ENCODE measurements around the gene EID2. TPM values are rescaled to one million over a fixed set of nuclear protein-coding genes. Genes with fewer than 3 reads are reported as not detected.

The EID2 gene
- total RNA-seq, 4 donors from 2014 or later: 11.4 to 17.3 (median 14.7) TPM

DNA sequence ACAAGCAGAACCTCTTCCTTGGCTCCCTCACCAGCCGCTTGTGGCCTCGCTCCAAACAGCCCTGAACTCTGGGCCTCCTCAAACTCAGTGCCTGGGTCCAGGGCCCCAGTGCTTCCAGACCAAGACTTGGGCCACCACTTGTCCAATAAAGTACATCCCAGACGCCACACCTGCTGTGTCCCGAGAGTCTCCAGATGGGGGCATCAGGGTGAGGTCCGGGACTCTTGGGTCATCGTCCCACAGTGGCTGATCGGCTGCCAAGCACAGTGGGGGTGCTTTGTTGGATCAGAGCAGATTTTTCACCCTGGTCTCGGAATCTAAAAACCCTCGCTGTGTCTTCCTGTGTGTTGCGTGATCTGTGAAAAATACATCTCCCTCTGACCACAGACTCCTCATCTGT, 50.2 kb downstream of the EID2 start:
- Histone ChIP-seq H3K36me3 (peaks cover 0 to 75% of the 10 kb centered on the region in 2 donors), H3K4me3 (no peak overlapping the region), H3K27me3 (no peaks in the 10 kb centered on the region), H3K27ac (no peak overlapping the region), H3K9me3 (no peaks in the 10 kb centered on the region), H3K4me1 (no peaks in the 10 kb centered on the region)
- 100% methylated on average over 1 to 2 of the region's 10 CpGs for WGBS, 2 donors (ENCODE audit: low coverage in 1 of 2)
- TF ChIP-seq EP300 (IDR thresholded peaks at IDR 0.05): no peak
- TF ChIP-seq POLR2AphosphoS5 (IDR thresholded peaks at IDR 0.05): no peak
- TF ChIP-seq CTCF (IDR thresholded peaks at IDR 0.05): no peak
- no peak for TF ChIP-seq POLR2A (IDR thresholded peaks at IDR 0.05)
- no peak for ATAC-seq

Small RNA genes lying within 50 kb of the gene (small RNA-seq; reads per million reads assigned to genes)
- 0 reads per million in 4 donors for gene RPS29P24

Other genes with a start within 250 kb of the EID2 start
- not detected for gene IFNL1, start 243.8 kb downstream of the EID2 start, total RNA-seq
- 1 to 10 TPM in 2 of 4 donors, under 1 TPM in 2; 0.16 to 1.5 (median 1.1) TPM for gene LRFN1, start 219.3 kb downstream of the EID2 start, total RNA-seq
- gene GMFG, start 204.1 kb downstream of the EID2 start, total RNA-seq: 10 to 100 TPM in 3 of 4 donors, 1 to 10 TPM in 1; 5.2 to 19.5 (median 14.8) TPM
- 100 to 1,000 TPM in 1 of 4 donors, 10 to 100 TPM in 3; 68.2 to 121 (median 92.8) TPM for gene SAMD4B, start 197.7 kb downstream of the EID2 start, total RNA-seq
- 10 to 100 TPM; 32.8 to 48.0 (median 44.0) TPM for gene PAF1, start 149.1 kb downstream of the EID2 start, total RNA-seq
- 10 to 100 TPM; 30.0 to 50.7 (median 36.4) TPM for gene MED29, start 148.8 kb downstream of the EID2 start, total RNA-seq
- gene ZFP36, start 133.3 kb downstream of the EID2 start, total RNA-seq: 100 to 1,000 TPM in 3 of 4 donors, 10 to 100 TPM in 1; 78.6 to 276 (median 158) TPM
- 10 to 100 TPM; 19.5 to 35.3 (median 23.4) TPM for gene PLEKHG2, start 127.5 kb downstream of the EID2 start, total RNA-seq
- 1,000 to 10,000 TPM; 1,023 to 1,769 (median 1,110) TPM for gene RPS16, start 104.2 kb downstream of the EID2 start, total RNA-seq
- 10 to 100 TPM; 71.5 to 99.1 (median 87.0) TPM for gene SUPT5H, start 94.6 kb downstream of the EID2 start, total RNA-seq
- 10 to 100 TPM; 50.8 to 53.5 (median 52.4) TPM for gene TIMM50, start 59.3 kb downstream of the EID2 start, total RNA-seq
- not detected for gene DLL3, start 41.2 kb downstream of the EID2 start, total RNA-seq
- not detected for gene SELENOV, start 25.0 kb downstream of the EID2 start, total RNA-seq
- 1 to 10 TPM; 5.0 to 8.3 (median 6.5) TPM for gene EID2B, start 7.3 kb downstream of the EID2 start, total RNA-seq
- not detected for gene LGALS13, start 62.4 kb upstream of the EID2 start, total RNA-seq
- not detected for gene LGALS16, start 115.8 kb upstream of the EID2 start, total RNA-seq
- gene LGALS14, start 164.3 kb upstream of the EID2 start, total RNA-seq: not detected
- not detected for gene CLC, start 197.9 kb upstream of the EID2 start, total RNA-seq
- gene LEUTX, start 238.7 kb upstream of the EID2 start, total RNA-seq: not detected